Osteoblast (primary cell): ENCODE data around the gene ADGRF3. TPM values are rescaled to one million over a fixed set of nuclear protein-coding genes. Genes with fewer than 3 reads are reported as not detected.
A peak's percentile ranks its signal among the peaks of the same experiment; 100 is the strongest.
"Not testable (repeated sequence)": the region's sequence is repeated elsewhere in the genome, so short reads cannot be mapped to it uniquely, and the experiment has no call there.

Source experiments
- DNase-seq: peaks from one replicate; pipeline ENCODE4 v3.0.0; 2011; ENCODE audit warnings: low spot score, mixed read lengths; ENCODE audit not compliant: insufficient read length; ENCODE audit errors: missing footprints
- H2AFZ ChIP-seq: 2 replicates; pipeline ENCODE4 v1.6.0; 2011; ENCODE audit warnings: mild to moderate bottlenecking, low read length
- H3K27ac ChIP-seq: 2 replicates; pipeline ENCODE4 v1.5.1; 2011; ENCODE audit warnings: mild to moderate bottlenecking, low read depth, low read length, moderate library complexity
- H3K27me3 ChIP-seq: 2 replicates; pipeline ENCODE4 v1.6.0; 2012; ENCODE audit warnings: mild to moderate bottlenecking, control low read depth, inconsistent platforms, low read length, moderate library complexity; ENCODE audit not compliant: insufficient read depth
- H3K36me3 ChIP-seq: 2 replicates; pipeline ENCODE4 v1.5.1; 2011; ENCODE audit warnings: mild to moderate bottlenecking, low read length, control low read depth, moderate library complexity; ENCODE audit not compliant: insufficient read depth
- H3K4me1 ChIP-seq: 2 replicates; pipeline ENCODE4 v1.5.1; 2011; ENCODE audit warnings: mild to moderate bottlenecking, low read length, control low read depth, moderate library complexity; ENCODE audit not compliant: insufficient read depth
- H3K4me2 ChIP-seq: 2 replicates; pipeline ENCODE4 v1.6.0; 2011; ENCODE audit warnings: mild to moderate bottlenecking, low read length; ENCODE audit not compliant: insufficient read depth
- H3K4me3 ChIP-seq: fragments of 200-600 bp; sonication (generic); 3 replicates; pipeline ENCODE4 v1.5.1; 2012; ENCODE audit warnings: mild to moderate bottlenecking, low read length, inconsistent platforms; ENCODE audit not compliant: insufficient read depth
- H3K79me2 ChIP-seq: 2 replicates; pipeline ENCODE4 v1.6.0; 2012; ENCODE audit warnings: mild to moderate bottlenecking, low read length, control low read depth, inconsistent platforms; ENCODE audit not compliant: insufficient read depth
- H3K9me3 ChIP-seq: 2 replicates; pipeline ENCODE4 v1.5.1; 2011; ENCODE audit warnings: low read depth, low read length, control low read depth
- H4K20me1 ChIP-seq: 2 replicates; pipeline ENCODE4 v1.6.0; 2012; ENCODE audit warnings: mild to moderate bottlenecking, low read length, control low read depth; ENCODE audit not compliant: insufficient read depth
- total RNA-seq: library from RNA; depleted of rRNA; stranded (reverse); fragments of >200 nt; gene quantifications from 2 replicates; pipeline ENCODE4 v1.2.3, GENCODE V29; 2012
- TF ChIP-seq, protein P1 (sequence below): IDR thresholded peaks from 2 replicates; pipeline ENCODE4 v1.5.1; 2011; ENCODE audit warnings: mild to moderate bottlenecking, low read depth, low read length, moderate library complexity; ENCODE audit errors: extremely low read depth

ADGRF3 gene
- total RNA-seq, 1 donor: under 0.01 TPM

DNA sequence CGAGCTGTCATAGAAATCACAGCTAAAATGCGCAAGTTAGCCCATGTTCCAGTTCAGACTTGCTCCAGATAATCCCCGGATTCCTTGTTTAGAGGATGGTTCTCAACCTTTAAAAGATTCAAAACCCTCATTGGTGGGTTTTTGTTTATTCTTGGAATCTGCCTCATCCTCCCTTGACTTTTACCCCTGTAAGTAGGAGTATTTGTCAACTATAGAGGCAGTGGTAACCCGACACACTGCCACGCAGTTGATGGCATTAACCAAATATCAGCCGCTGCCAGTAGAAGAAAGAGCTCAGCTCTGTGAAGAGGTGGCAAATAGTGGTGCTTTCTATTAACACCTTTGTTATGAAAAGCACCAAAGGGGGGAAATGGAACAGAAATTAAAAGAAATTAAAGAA, 41.0 kb downstream of the ADGRF3 start:
- no peaks in the 10 kb centered on the region for H3K36me3 ChIP-seq
- H3K27me3 ChIP-seq: no peaks in the 10 kb centered on the region
- no peaks in the 10 kb centered on the region for H4K20me1 ChIP-seq
- H3K9me3 ChIP-seq: no peaks in the 10 kb centered on the region
- H3K4me1 ChIP-seq: peaks cover 5% of the 10 kb centered on the region
- no peak overlapping the region for H3K4me3 ChIP-seq
- TF ChIP-seq, protein P1, sequence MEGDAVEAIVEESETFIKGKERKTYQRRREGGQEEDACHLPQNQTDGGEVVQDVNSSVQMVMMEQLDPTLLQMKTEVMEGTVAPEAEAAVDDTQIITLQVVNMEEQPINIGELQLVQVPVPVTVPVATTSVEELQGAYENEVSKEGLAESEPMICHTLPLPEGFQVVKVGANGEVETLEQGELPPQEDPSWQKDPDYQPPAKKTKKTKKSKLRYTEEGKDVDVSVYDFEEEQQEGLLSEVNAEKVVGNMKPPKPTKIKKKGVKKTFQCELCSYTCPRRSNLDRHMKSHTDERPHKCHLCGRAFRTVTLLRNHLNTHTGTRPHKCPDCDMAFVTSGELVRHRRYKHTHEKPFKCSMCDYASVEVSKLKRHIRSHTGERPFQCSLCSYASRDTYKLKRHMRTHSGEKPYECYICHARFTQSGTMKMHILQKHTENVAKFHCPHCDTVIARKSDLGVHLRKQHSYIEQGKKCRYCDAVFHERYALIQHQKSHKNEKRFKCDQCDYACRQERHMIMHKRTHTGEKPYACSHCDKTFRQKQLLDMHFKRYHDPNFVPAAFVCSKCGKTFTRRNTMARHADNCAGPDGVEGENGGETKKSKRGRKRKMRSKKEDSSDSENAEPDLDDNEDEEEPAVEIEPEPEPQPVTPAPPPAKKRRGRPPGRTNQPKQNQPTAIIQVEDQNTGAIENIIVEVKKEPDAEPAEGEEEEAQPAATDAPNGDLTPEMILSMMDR: no peak
- no peak overlapping the region for H3K27ac ChIP-seq
- DNase-seq: no peak
- H2AFZ ChIP-seq: no peak overlapping the region
- H3K4me2 ChIP-seq: no peak overlapping the region
- no peaks in the 10 kb centered on the region for H3K79me2 ChIP-seq

DNA sequence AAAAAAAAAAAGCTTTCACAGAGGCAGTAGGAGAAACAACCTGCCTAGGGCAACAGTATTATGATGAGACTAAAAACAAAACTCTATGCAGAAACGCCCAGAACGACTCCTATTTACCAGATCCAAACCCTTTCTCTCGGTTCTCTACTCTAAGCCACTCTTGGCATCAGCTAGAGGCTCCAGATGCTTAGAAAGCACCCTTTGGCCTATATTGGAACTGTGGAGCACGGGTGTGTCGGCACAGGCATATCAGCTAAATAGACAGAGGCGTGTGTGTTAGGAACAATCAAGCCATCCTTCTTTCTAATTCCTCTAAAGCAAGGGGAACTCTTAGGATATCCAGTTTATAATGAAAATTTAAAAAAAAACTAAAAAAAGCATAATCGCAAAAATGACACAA, 41.5 kb downstream of the ADGRF3 start:
- not testable (repeated sequence) for H2AFZ ChIP-seq, H3K4me1 ChIP-seq, DNase-seq, H3K9me3 ChIP-seq, H3K4me2 ChIP-seq, H3K36me3 ChIP-seq, H4K20me1 ChIP-seq, H3K27me3 ChIP-seq, H3K4me3 ChIP-seq, H3K79me2 ChIP-seq, H3K27ac ChIP-seq

DNA sequence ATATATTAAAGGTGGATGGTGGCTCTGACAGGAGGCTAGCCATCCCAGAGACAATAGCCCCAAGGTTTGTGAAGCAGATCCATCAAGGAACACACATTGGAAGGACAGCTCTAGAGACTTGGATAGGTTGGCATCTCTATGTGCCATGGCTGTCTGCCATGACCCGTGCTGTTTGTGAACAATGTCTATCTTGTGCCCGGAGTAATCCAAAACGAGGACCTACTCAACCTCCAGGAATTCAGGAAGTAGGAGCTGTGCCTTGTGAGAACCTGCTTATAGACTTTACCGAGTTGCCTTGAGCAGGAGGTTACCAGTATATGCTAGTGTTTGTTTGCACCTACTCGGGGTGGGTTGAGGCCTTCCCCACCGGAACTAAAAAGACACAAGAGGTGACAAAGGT, 43.7 kb downstream of the ADGRF3 start:
- Histone ChIP-seq H2AFZ (no peak overlapping the region), H3K79me2 (no peaks in the 10 kb centered on the region)
- TF ChIP-seq, protein P1: no peak

DNA sequence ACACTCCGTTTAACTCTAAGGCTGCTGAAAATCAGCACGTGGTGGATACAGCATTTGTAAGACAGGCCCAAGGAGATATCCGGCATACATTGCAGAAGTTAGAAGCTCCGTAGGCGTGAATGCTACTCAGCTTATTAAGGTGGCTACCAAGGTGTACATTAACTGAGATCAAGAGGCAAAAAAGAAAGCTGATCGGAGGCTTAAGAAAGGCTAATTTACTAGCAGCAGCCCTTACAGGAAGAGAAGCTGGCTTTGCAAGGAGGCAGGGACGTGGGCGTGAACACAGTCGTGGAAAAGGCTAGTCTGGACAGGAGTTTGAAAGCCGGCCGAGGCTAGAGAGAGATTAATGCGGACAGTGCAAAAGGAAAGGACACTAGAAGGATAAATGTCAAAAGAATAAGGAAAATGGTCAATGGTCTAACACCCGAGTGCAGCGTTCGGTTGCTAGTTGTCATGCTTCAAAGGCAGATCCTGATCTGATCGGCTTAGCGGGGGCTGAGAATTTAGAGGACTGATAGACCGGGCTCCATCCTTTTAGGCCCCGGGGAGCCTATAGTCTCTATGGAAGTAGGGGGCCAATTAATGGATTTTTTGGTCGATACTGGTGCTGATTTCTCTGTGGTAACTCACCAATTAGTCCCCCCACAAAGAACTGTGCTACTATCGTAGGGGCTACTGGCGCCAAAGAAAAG, 46.2 kb downstream of the ADGRF3 start:
- H4K20me1 ChIP-seq: no peaks in the 10 kb centered on the region
- peak overlapping the region; percentile 97 for H2AFZ ChIP-seq
- no peak for DNase-seq
- no peaks in the 10 kb centered on the region for H3K36me3 ChIP-seq
- H3K4me3 ChIP-seq: peak overlapping the region; percentile 70
- peaks cover 26% of the 10 kb centered on the region for H3K4me1 ChIP-seq
- TF ChIP-seq, protein P1: no peak
- H3K27me3 ChIP-seq: no peaks in the 10 kb centered on the region
- peak overlapping the region; percentile 82 for H3K27ac ChIP-seq
- no peaks in the 10 kb centered on the region for H3K9me3 ChIP-seq
- no peaks in the 10 kb centered on the region for H3K79me2 ChIP-seq
- H3K4me2 ChIP-seq: peak overlapping the region; percentile 86

More for the DNA sequence above, 43.7 kb downstream of the ADGRF3 start:
- no peaks in the 10 kb centered on the region for H4K20me1 ChIP-seq
- H3K9me3 ChIP-seq: no peaks in the 10 kb centered on the region
- DNase-seq: peak; percentile 60
- H3K4me2 ChIP-seq: no peak overlapping the region
- no peak overlapping the region for H3K27ac ChIP-seq
- peaks cover 26% of the 10 kb centered on the region for H3K4me1 ChIP-seq
- no peak overlapping the region for H3K4me3 ChIP-seq
- H3K36me3 ChIP-seq: no peaks in the 10 kb centered on the region
- no peaks in the 10 kb centered on the region for H3K27me3 ChIP-seq
